OCI-LY3 (cell line): ENCODE measurements around the gene KIAA0408.

Experiments
- H2AFZ ChIP-seq: fragments of 200-600, 300-600 bp; shearing (Covaris generic); 2 replicates; pipeline ENCODE4 v1.6.0; 2014; ENCODE audit warnings: antibody characterized with exemption, low read depth, low read length
- H3K27ac ChIP-seq: fragments of 200-600, 300-600 bp; sonication (generic); 2 replicates; pipeline ENCODE4 v1.5.1; 2014; ENCODE audit warnings: mild to moderate bottlenecking, low read length, moderate library complexity, mixed read lengths
- H3K27me3 ChIP-seq: fragments of 200-600, 300-600 bp; sonication (generic); 2 replicates; pipeline ENCODE4 v1.6.1; 2014; ENCODE audit warnings: low read depth, low read length, mixed read lengths
- H3K36me3 ChIP-seq: fragments of 200-600, 300-600 bp; sonication (generic); replicated peaks from 2 replicates; pipeline ENCODE3; 2014; ENCODE audit warnings: low read depth, low read length, mixed read lengths
- H3K4me1 ChIP-seq: fragments of 300-600, 200-600 bp; sonication (generic); 2 replicates; pipeline ENCODE4 v1.6.1; 2014; ENCODE audit warnings: low read length, mixed read lengths
- H3K4me2 ChIP-seq: fragments of 200-600, 300-600 bp; sonication (generic); 2 replicates; pipeline ENCODE4 v1.6.1; 2014; ENCODE audit warnings: low read length, mixed read lengths
- H3K4me3 ChIP-seq: fragments of 300-600, 200-600 bp; sonication (generic); 2 replicates; pipeline ENCODE4 v1.5.1; 2014; ENCODE audit warnings: antibody characterized with exemption, mild to moderate bottlenecking, low read length, moderate library complexity
- H3K79me2 ChIP-seq: fragments of 300-600, 200-600 bp; shearing (Covaris generic); 2 replicates; pipeline ENCODE4 v1.6.1; 2014; ENCODE audit warnings: mild to moderate bottlenecking, low read length, mixed read lengths
- H3K9ac ChIP-seq: fragments of 300-600, 200-600 bp; shearing (Covaris generic); 2 replicates; pipeline ENCODE4 v1.6.0; 2014; ENCODE audit warnings: mild to moderate bottlenecking, low read length, moderate library complexity
- H3K9me3 ChIP-seq: fragments of 200-600, 300-600 bp; shearing (Covaris generic); 2 replicates; pipeline ENCODE4 v1.6.1; 2014; ENCODE audit warnings: low read length, mixed read lengths; ENCODE audit not compliant: insufficient read depth
- H4K20me1 ChIP-seq: fragments of 200-600, 300-600 bp; sonication (generic); 2 replicates; pipeline ENCODE4 v1.6.1; 2016; ENCODE audit warnings: low read length, mixed read lengths; ENCODE audit not compliant: insufficient read depth
- CTCF ChIP-seq: fragments of 200-600, 300-600 bp; sonication (generic); IDR thresholded peaks from 2 replicates; pipeline ENCODE4 v1.5.1; 2014; ENCODE audit warnings: antibody characterized with exemption, low read length, low read depth
- EZH2phosphoT487 ChIP-seq: fragments of 200-600 bp; shearing (Covaris generic); IDR thresholded peaks from 2 replicates; pipeline ENCODE4 v1.6.1; 2018; ENCODE audit warnings: antibody characterized with exemption, mixed run types, low read depth

Gene KIAA0408

GRCh38 chr6:127483399-127484055 lies 24.3 kb upstream of the KIAA0408 start:
- Histone ChIP-seq H3K79me2 (no peaks in the 10 kb centered on the region), H3K9ac (no peak overlapping the region), H3K4me1 (peaks cover 16% of the 10 kb centered on the region), H3K4me2 (peak overlapping the region; percentile 61), H3K27me3 (no peaks in the 10 kb centered on the region), H3K9me3 (no peaks in the 10 kb centered on the region), H3K4me3 (peak overlapping the region; percentile 54), H3K27ac (no peak overlapping the region), H3K36me3 (no peaks in the 10 kb centered on the region), H4K20me1 (no peaks in the 10 kb centered on the region), H2AFZ (no peak overlapping the region)
- TF ChIP-seq CTCF: no peak
- TF ChIP-seq EZH2phosphoT487: no peak

- Histone ChIP-seq H3K4me1 (peaks cover 16% of the 10 kb centered on the region), H3K79me2 (no peaks in the 10 kb centered on the region), H3K9ac (no peak overlapping the region), H4K20me1 (no peaks in the 10 kb centered on the region), H2AFZ (no peak overlapping the region), H3K27ac (no peak overlapping the region), H3K4me2 (no peak overlapping the region), H3K36me3 (no peaks in the 10 kb centered on the region), H3K27me3 (no peaks in the 10 kb centered on the region), H3K9me3 (no peaks in the 10 kb centered on the region), H3K4me3 (no peak overlapping the region)
- TF ChIP-seq EZH2phosphoT487: no peak
- no peak for TF ChIP-seq CTCF
Measured at GRCh38 chr6:127482325-127482724, 23.1 kb upstream of the KIAA0408 start.

- no peaks in the 10 kb centered on the region for H3K9me3 ChIP-seq
- H4K20me1 ChIP-seq: no peaks in the 10 kb centered on the region
- H3K79me2 ChIP-seq: no peaks in the 10 kb centered on the region
- H3K27me3 ChIP-seq: no peaks in the 10 kb centered on the region
- H2AFZ ChIP-seq: no peak overlapping the region
- no peak overlapping the region for H3K4me3 ChIP-seq
- no peaks in the 10 kb centered on the region for H3K36me3 ChIP-seq
- no peak for TF ChIP-seq CTCF
- TF ChIP-seq EZH2phosphoT487: no peak
- no peak overlapping the region for H3K27ac ChIP-seq
- H3K9ac ChIP-seq: no peak overlapping the region
- no peak overlapping the region for H3K4me2 ChIP-seq
- H3K4me1 ChIP-seq: peaks cover 16% of the 10 kb centered on the region
Measured at GRCh38 chr6:127481628-127482027, 22.4 kb upstream of the KIAA0408 start.

- H2AFZ ChIP-seq: no peak overlapping the region
- no peaks in the 10 kb centered on the region for H3K9me3 ChIP-seq
- no peaks in the 10 kb centered on the region for H3K36me3 ChIP-seq
- no peak overlapping the region for H3K4me3 ChIP-seq
- peaks cover 16% of the 10 kb centered on the region for H3K4me1 ChIP-seq
- H4K20me1 ChIP-seq: no peaks in the 10 kb centered on the region
- no peaks in the 10 kb centered on the region for H3K27me3 ChIP-seq
- H3K4me2 ChIP-seq: no peak overlapping the region
- no peak overlapping the region for H3K27ac ChIP-seq
- TF ChIP-seq CTCF (no peak), EZH2phosphoT487 (no peak)
- no peaks in the 10 kb centered on the region for H3K79me2 ChIP-seq
- no peak overlapping the region for H3K9ac ChIP-seq
Measured at GRCh38 chr6:127481111-127481510, 21.9 kb upstream of the KIAA0408 start.
